Measurements from ENCODE around the gene NR6A1.

The NR6A1 gene

GRCh38 chr9:124551472-124552272, 219.4 kb downstream of the NR6A1 start:
- H3K4ac ChIP-seq (ENCODE audit: low read length) = no peak overlapping the region
- H3K14ac ChIP-seq (ENCODE audit: low read length) = no peak overlapping the region
- H2BK12ac ChIP-seq (ENCODE audit: low read length) = no peak overlapping the region
- no peak overlapping the region for H3K27ac ChIP-seq (replicated peaks; ENCODE audit: low read length)
- no peaks in the 10 kb centered on the region for H3K27me3 ChIP-seq (ENCODE audit: control insufficient read depth in 3 of 3, insufficient read depth in 3 of 3, low read depth in 1 of 3, low read length in 3 of 3)
- peaks cover 1 to 23% of the 10 kb centered on the region in 2 donors for H3K36me3 ChIP-seq (replicated peaks in 1 of 2; ENCODE audit: control insufficient read depth in 2 of 2, insufficient read depth in 2 of 2, low read length in 2 of 2)
- H3K4me3 ChIP-seq (ENCODE audit: low read length in 2 of 2) = no peak overlapping the region
- no peak overlapping the region for H2AK5ac ChIP-seq (ENCODE audit: low read depth, low read length)
- no CpG with 5 or more reads among the region's 4 CpGs for WGBS, 2 donors (ENCODE audit: extremely low coverage in 2 of 2, insufficient read length in 2 of 2, insufficient replicate concordance in 1 of 2)
- no peak overlapping the region for H2BK15ac ChIP-seq (ENCODE audit: low read length)
- H2AFZ ChIP-seq (ENCODE audit: low read length) = peak overlapping the region; percentile 10
- H3K18ac ChIP-seq (ENCODE audit: low read length) = no peak overlapping the region
- no peak overlapping the region for H3K4me2 ChIP-seq (ENCODE audit: insufficient read depth, low read length, poor library complexity, severe bottlenecking)
- no peak overlapping the region for H3K23ac ChIP-seq (ENCODE audit: low read depth, low read length, poor library complexity)
- H3K9ac ChIP-seq (ENCODE audit: low read depth, low read length, poor library complexity) = no peak overlapping the region
- no peaks in the 10 kb centered on the region for H3K9me3 ChIP-seq (replicated peaks in 1 of 2; ENCODE audit: control insufficient read depth in 2 of 2, insufficient read depth in 1 of 2, low read depth in 1 of 2, low read length in 2 of 2)
- no peaks in the 10 kb centered on the region for H3K79me1 ChIP-seq (ENCODE audit: low read depth, low read length)
- H4K91ac ChIP-seq (ENCODE audit: low read depth, low read length, poor library complexity) = no peak overlapping the region
- no peak overlapping the region for H4K8ac ChIP-seq (ENCODE audit: low read depth, low read length)
- peak; percentile 35 for DNase-seq (ENCODE audit: low spot score)
- no peak overlapping the region for H2BK120ac ChIP-seq (ENCODE audit: low read depth, low read length)
- peaks cover 3 to 5% of the 10 kb centered on the region in 2 donors for H3K4me1 ChIP-seq (ENCODE audit: control insufficient read depth in 2 of 2, insufficient read depth in 1 of 2, low read depth in 1 of 2, low read length in 2 of 2)
- no peak overlapping the region for H2BK5ac ChIP-seq (ENCODE audit: low read length)

- Histone ChIP-seq H2BK120ac (ENCODE audit: low read depth, low read length) (no peak overlapping the region), H4K91ac (ENCODE audit: low read depth, low read length, poor library complexity) (no peak overlapping the region), H3K4me1 (ENCODE audit: control insufficient read depth in 2 of 2, insufficient read depth in 1 of 2, low read depth in 1 of 2, low read length in 2 of 2) (peaks cover 3 to 5% of the 10 kb centered on the region in 2 donors), H2AK5ac (ENCODE audit: low read depth, low read length) (no peak overlapping the region), H2BK5ac (ENCODE audit: low read length) (no peak overlapping the region), H3K36me3 (replicated peaks in 1 of 2; ENCODE audit: control insufficient read depth in 2 of 2, insufficient read depth in 2 of 2, low read length in 2 of 2) (peaks cover 1 to 23% of the 10 kb centered on the region in 2 donors), H3K14ac (ENCODE audit: low read length) (no peak overlapping the region), H2AFZ (ENCODE audit: low read length) (no peak overlapping the region), H4K8ac (ENCODE audit: low read depth, low read length) (no peak overlapping the region), H3K27me3 (ENCODE audit: control insufficient read depth in 3 of 3, insufficient read depth in 3 of 3, low read depth in 1 of 3, low read length in 3 of 3) (no peaks in the 10 kb centered on the region), H3K4ac (ENCODE audit: low read length) (no peak overlapping the region), H3K27ac (replicated peaks; ENCODE audit: low read length) (no peak overlapping the region), H3K9me3 (replicated peaks in 1 of 2; ENCODE audit: control insufficient read depth in 2 of 2, insufficient read depth in 1 of 2, low read depth in 1 of 2, low read length in 2 of 2) (no peaks in the 10 kb centered on the region), H3K23ac (ENCODE audit: low read depth, low read length, poor library complexity) (no peak overlapping the region), H3K18ac (ENCODE audit: low read length) (no peak overlapping the region), H2BK15ac (ENCODE audit: low read length) (no peak overlapping the region), H3K9ac (ENCODE audit: low read depth, low read length, poor library complexity) (no peak overlapping the region), H3K4me3 (ENCODE audit: low read length in 2 of 2) (no peak overlapping the region), H3K4me2 (ENCODE audit: insufficient read depth, low read length, poor library complexity, severe bottlenecking) (no peak overlapping the region), H2BK12ac (ENCODE audit: low read length) (no peak overlapping the region), H3K79me1 (ENCODE audit: low read depth, low read length) (no peaks in the 10 kb centered on the region)
- DNase-seq (ENCODE audit: low spot score) = no peak
- WGBS, 2 donors (ENCODE audit: extremely low coverage in 2 of 2, insufficient read length in 2 of 2, insufficient replicate concordance in 1 of 2) = no CpG with 5 or more reads among the region's 2 CpGs
These were observed 221.0 kb downstream of the NR6A1 start for GRCh38 chr9:124550072-124550471.

GRCh38 chr9:124549016-124549415, 222.1 kb downstream of the NR6A1 start:
- Histone ChIP-seq H3K9ac (ENCODE audit: low read depth, low read length, poor library complexity) (no peak overlapping the region), H3K9me3 (replicated peaks in 1 of 2; ENCODE audit: control insufficient read depth in 2 of 2, insufficient read depth in 1 of 2, low read depth in 1 of 2, low read length in 2 of 2) (no peaks in the 10 kb centered on the region), H4K91ac (ENCODE audit: low read depth, low read length, poor library complexity) (no peak overlapping the region), H3K4ac (ENCODE audit: low read length) (no peak overlapping the region), H3K27ac (replicated peaks; ENCODE audit: low read length) (no peak overlapping the region), H2BK120ac (ENCODE audit: low read depth, low read length) (no peak overlapping the region), H3K36me3 (replicated peaks in 1 of 2; ENCODE audit: control insufficient read depth in 2 of 2, insufficient read depth in 2 of 2, low read length in 2 of 2) (peaks cover 1 to 22% of the 10 kb centered on the region in 2 donors), H3K23ac (ENCODE audit: low read depth, low read length, poor library complexity) (no peak overlapping the region), H2BK12ac (ENCODE audit: low read length) (no peak overlapping the region), H3K4me1 (ENCODE audit: control insufficient read depth in 2 of 2, insufficient read depth in 1 of 2, low read depth in 1 of 2, low read length in 2 of 2) (peaks cover 3 to 5% of the 10 kb centered on the region in 2 donors), H3K4me2 (ENCODE audit: insufficient read depth, low read length, poor library complexity, severe bottlenecking) (no peak overlapping the region), H2BK15ac (ENCODE audit: low read length) (no peak overlapping the region), H3K4me3 (ENCODE audit: low read length in 2 of 2) (no peak overlapping the region), H3K18ac (ENCODE audit: low read length) (no peak overlapping the region), H3K79me1 (ENCODE audit: low read depth, low read length) (no peaks in the 10 kb centered on the region), H2BK5ac (ENCODE audit: low read length) (no peak overlapping the region), H4K8ac (ENCODE audit: low read depth, low read length) (no peak overlapping the region), H2AFZ (ENCODE audit: low read length) (no peak overlapping the region), H2AK5ac (ENCODE audit: low read depth, low read length) (no peak overlapping the region), H3K27me3 (ENCODE audit: control insufficient read depth in 3 of 3, insufficient read depth in 3 of 3, low read depth in 1 of 3, low read length in 3 of 3) (no peaks in the 10 kb centered on the region), H3K14ac (ENCODE audit: low read length) (no peak overlapping the region)
- no peak for DNase-seq (ENCODE audit: low spot score)
- WGBS, 2 donors (ENCODE audit: extremely low coverage in 2 of 2, insufficient read length in 2 of 2, insufficient replicate concordance in 1 of 2) = no CpG with 5 or more reads among the region's 1 CpG

GRCh38 chr9:124544535-124544934, 226.6 kb downstream of the NR6A1 start:
- Histone ChIP-seq H2BK15ac (ENCODE audit: low read length) (no peak overlapping the region), H3K9ac (ENCODE audit: low read depth, low read length, poor library complexity) (no peak overlapping the region), H4K91ac (ENCODE audit: low read depth, low read length, poor library complexity) (no peak overlapping the region), H4K8ac (ENCODE audit: low read depth, low read length) (no peak overlapping the region), H2AFZ (ENCODE audit: low read length) (no peak overlapping the region), H3K23ac (ENCODE audit: low read depth, low read length, poor library complexity) (no peak overlapping the region), H2BK120ac (ENCODE audit: low read depth, low read length) (no peak overlapping the region), H3K79me1 (ENCODE audit: low read depth, low read length) (no peaks in the 10 kb centered on the region), H3K14ac (ENCODE audit: low read length) (no peak overlapping the region), H2AK5ac (ENCODE audit: low read depth, low read length) (no peak overlapping the region), H3K9me3 (replicated peaks in 1 of 2; ENCODE audit: control insufficient read depth in 2 of 2, insufficient read depth in 1 of 2, low read depth in 1 of 2, low read length in 2 of 2) (no peaks in the 10 kb centered on the region), H2BK12ac (ENCODE audit: low read length) (no peak overlapping the region), H2BK5ac (ENCODE audit: low read length) (no peak overlapping the region), H3K36me3 (replicated peaks in 1 of 2; ENCODE audit: control insufficient read depth in 2 of 2, insufficient read depth in 2 of 2, low read length in 2 of 2) (peaks cover 8 to 53% of the 10 kb centered on the region in 2 donors), H3K4me2 (ENCODE audit: insufficient read depth, low read length, poor library complexity, severe bottlenecking) (no peak overlapping the region), H3K27ac (replicated peaks; ENCODE audit: low read length) (no peak overlapping the region), H3K4ac (ENCODE audit: low read length) (no peak overlapping the region), H3K27me3 (ENCODE audit: control insufficient read depth in 3 of 3, insufficient read depth in 3 of 3, low read depth in 1 of 3, low read length in 3 of 3) (no peaks in the 10 kb centered on the region), H3K4me1 (ENCODE audit: control insufficient read depth in 2 of 2, insufficient read depth in 1 of 2, low read depth in 1 of 2, low read length in 2 of 2) (no peaks in the 10 kb centered on the region), H3K18ac (ENCODE audit: low read length) (no peak overlapping the region), H3K4me3 (ENCODE audit: low read length in 2 of 2) (no peak overlapping the region)
- no CpG with 5 or more reads among the region's 2 CpGs for WGBS, 2 donors (ENCODE audit: extremely low coverage in 2 of 2, insufficient read length in 2 of 2, insufficient replicate concordance in 1 of 2)
- no peak for DNase-seq (ENCODE audit: low spot score)

Measured in neuronal stem cell (in vitro differentiated cells).